Activated naive CD8-positive, alpha-beta T cell treated with anti-CD3 and anti-CD28 coated beads, Interleukin-2, amount 10 ng/mL, durations not matched to agents 7 days and 5 days (primary cell): ENCODE results near the gene FMNL3. TPM values are rescaled to one million over a fixed set of nuclear protein-coding genes. Genes with fewer than 3 reads are reported as not detected.
"Not testable (repeated sequence)": the region's sequence is repeated elsewhere in the genome, so short reads cannot be mapped to it uniquely, and the experiment has no call there.

Experiments used
- ATAC-seq: fragments of 150-1000 bp; cut with Tn5 transposase; one replicate; pipeline ENCODE4 v1.10.0; 2021; ENCODE audit warnings: low read depth, moderate library complexity
- POLR2A ChIA-PET: fragments of 350-600 bp; sonication (Branson Sonifier 250); formaldehyde crosslinking; loops from one replicate; lab custom pipeline; 2021; ENCODE audit warnings: antibody characterized with exemption; lab: Charles Lee
- DNase-seq: peaks from one replicate; pipeline ENCODE4 v3.0.0; 2021
- H3K27ac Mint-ChIP-seq: one replicate; pipeline ENCODE4 v1.8.0; 2022; ENCODE audit warnings: mild to moderate bottlenecking, mixed read lengths
- H3K27me3 Mint-ChIP-seq: one replicate; pipeline ENCODE4 v1.8.0; 2022; ENCODE audit warnings: mild to moderate bottlenecking, moderate library complexity, mixed read lengths
- H3K36me3 Mint-ChIP-seq: one replicate; pipeline ENCODE4 v1.8.0; 2021; ENCODE audit warnings: mild to moderate bottlenecking, mixed read lengths
- H3K4me1 Mint-ChIP-seq: one replicate; pipeline ENCODE4 v1.8.0; 2021; ENCODE audit warnings: mixed read lengths
- H3K4me3 Mint-ChIP-seq: one replicate; pipeline ENCODE4 v1.8.0; 2022; ENCODE audit warnings: mild to moderate bottlenecking, moderate library complexity, mixed read lengths
- H3K9me3 Mint-ChIP-seq: one replicate; pipeline ENCODE4 v1.8.0; 2021; ENCODE audit warnings: mixed read lengths
- total RNA-seq, 2 experiments: library from RNA; stranded (reverse); gene quantifications; one replicate each; pipeline ENCODE4 v1.2.3, GENCODE V29; 2021

FMNL3 gene
- total RNA-seq, 2 experiments from 2014 or later = 43.5 to 43.8 TPM

DNA sequence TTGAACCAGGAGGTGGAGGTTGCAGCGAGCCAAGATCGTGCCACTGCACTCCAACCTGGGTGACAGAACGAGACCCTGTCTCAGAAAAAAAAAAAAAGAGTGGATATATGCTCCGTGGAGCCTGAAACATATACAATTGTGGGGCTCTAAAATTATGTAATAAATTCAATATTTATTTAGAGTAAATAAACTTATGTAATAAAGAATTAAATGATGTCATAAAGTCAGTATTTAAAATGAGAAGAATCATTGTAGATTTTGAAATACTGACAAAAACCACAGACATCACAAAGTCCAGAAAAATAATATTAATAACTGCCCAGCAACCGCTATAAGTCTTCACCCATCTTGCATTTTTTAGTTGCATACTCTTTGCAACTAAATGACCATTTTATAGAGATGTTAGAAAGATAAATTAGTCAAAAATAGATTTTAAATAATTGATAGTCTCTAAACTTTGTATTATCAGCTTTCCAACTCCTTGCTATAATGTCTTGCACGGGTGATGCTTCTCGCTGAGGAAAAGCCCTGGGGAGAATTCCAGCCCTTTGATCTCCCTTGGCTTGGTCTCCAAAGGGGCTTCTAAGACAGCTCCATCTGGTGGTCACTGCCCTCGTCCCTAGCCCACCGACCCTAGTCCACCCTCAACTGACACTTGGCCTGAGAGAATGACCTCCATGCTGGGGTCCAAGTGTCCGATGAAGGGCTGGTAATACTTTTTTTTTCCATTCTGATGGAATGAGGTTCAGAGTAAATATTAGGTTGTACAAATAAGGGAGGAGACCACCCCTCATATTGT, 26.2 kb upstream of the FMNL3 start:
- POLR2A ChIA-PET = interaction anchor here (0.6 kb wide), 1 partner anchor 18 kb away, joined by 4 read pairs; no protein-coding TSS in a partner anchor
- DNase-seq (no peak), ATAC-seq (no peak)
- Mint-ChIP-seq H3K4me1 (peaks cover 3% of the 10 kb centered on the region), H3K27me3 (peaks cover 4% of the 10 kb centered on the region), H3K9me3 (peaks cover 4% of the 10 kb centered on the region), H3K36me3 (peaks cover 2% of the 10 kb centered on the region), H3K27ac (no peak overlapping the region), H3K4me3 (no peak overlapping the region)

DNA sequence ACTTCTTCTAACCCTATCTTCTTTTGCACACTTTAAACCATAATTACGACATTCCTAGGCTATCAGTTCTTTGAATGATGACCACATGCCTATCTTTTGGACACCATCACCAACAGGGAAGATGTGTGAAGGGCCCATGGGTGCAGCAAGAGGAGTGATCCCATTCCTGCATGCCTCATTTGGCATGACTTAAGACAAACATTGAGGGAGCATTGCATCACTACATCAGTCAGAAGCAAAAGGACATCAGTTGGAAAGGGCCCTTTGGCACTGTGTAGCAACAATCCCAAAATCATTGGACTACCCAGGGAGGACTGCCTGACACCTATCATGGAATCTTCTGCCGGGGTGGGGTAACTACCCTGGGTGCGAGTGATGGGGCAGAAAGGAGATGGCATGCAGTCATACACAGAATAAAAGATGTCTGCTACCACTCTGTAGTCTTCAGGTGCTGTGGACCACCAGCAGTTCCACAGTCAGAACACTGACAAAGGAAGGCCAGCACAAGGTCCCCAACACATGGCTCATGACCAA, 23.4 kb upstream of the FMNL3 start:
- DNase-seq (no peak), ATAC-seq (no peak)
- Mint-ChIP-seq H3K36me3 (peaks cover 2% of the 10 kb centered on the region), H3K4me1 (peaks cover 3% of the 10 kb centered on the region), H3K27me3 (peaks cover 11% of the 10 kb centered on the region), H3K9me3 (peaks cover 6% of the 10 kb centered on the region), H3K4me3 (no peak overlapping the region), H3K27ac (no peak overlapping the region)
- POLR2A ChIA-PET = no interaction called here

DNA sequence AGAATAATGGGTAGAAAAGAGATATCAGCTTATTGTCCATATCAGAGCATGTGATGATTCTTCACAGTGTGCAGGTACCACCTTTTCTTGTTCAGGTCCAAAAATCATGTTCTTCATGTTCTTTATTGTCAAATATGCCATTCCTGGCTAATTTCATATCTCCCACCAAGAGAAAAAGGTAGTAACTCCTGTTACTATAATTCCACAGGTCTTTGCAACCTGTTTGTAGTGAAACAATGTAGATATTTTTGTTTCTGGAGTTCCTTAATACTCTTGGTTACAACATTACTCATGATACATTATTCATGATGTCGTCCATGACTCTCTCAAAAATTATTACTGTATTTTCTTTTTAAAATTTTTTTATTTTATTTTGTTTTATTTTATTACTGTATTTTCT, 22.8 kb upstream of the FMNL3 start:
- Mint-ChIP-seq H3K27me3 (peaks cover 13% of the 10 kb centered on the region), H3K4me1 (peaks cover 3% of the 10 kb centered on the region), H3K4me3 (no peak overlapping the region), H3K27ac (no peak overlapping the region), H3K9me3 (peaks cover 3% of the 10 kb centered on the region), H3K36me3 (peaks cover 2% of the 10 kb centered on the region)
- ATAC-seq (no peak), DNase-seq (no peak)
- POLR2A ChIA-PET = no interaction called here

DNA sequence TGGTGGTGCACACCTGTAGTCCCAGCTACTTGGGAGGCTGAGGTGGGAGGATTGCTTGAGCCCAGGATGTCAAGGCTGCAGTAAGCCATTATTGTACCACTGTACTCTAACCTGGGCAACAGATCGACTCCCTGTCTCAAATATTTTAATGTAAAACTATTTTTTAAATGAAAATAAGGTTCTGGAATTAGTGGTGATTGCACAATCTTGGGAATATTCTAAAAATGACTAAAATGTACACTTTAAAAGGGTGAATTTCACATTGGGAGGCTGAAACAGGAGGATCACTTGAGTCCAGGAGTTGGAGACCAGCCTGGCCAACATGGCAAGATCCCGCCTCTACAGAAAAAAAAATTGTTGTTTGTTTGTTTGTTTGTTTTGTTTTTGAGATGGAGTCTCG, 21.2 kb upstream of the FMNL3 start:
- peaks cover 18% of the 10 kb centered on the region for H3K27me3 Mint-ChIP-seq
- DNase-seq = no peak
- no peak overlapping the region for H3K4me3 Mint-ChIP-seq
- ATAC-seq = no peak
- peaks cover 1% of the 10 kb centered on the region for H3K9me3 Mint-ChIP-seq
- no peaks in the 10 kb centered on the region for H3K36me3 Mint-ChIP-seq
- POLR2A ChIA-PET = no interaction called here
- no peak overlapping the region for H3K27ac Mint-ChIP-seq
- H3K4me1 Mint-ChIP-seq = no peaks in the 10 kb centered on the region

DNA sequence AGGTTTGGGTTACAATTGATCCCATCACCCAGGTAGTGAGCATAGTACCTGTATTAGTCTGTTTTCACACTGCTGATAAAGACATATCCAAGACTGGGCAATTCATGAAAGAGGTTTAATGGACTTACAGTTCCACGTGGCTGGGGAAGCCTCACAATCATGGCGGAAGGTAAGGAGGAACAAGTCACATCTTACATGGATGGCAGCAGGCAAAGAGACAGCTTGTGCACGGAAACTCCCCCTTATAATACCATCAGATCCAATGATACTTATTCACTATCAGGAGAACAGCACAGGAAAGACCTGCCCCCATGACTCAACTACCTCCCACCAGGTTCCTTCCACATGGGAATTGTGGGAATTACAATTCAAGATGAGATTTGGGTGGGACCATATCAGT, 14.2 kb upstream of the FMNL3 start:
- POLR2A ChIA-PET, ATAC-seq, H3K4me3 Mint-ChIP-seq, DNase-seq, H3K36me3 Mint-ChIP-seq, H3K9me3 Mint-ChIP-seq, H3K4me1 Mint-ChIP-seq, H3K27ac Mint-ChIP-seq: not testable (repeated sequence)
- peaks cover 30% of the 10 kb centered on the region for H3K27me3 Mint-ChIP-seq

DNA sequence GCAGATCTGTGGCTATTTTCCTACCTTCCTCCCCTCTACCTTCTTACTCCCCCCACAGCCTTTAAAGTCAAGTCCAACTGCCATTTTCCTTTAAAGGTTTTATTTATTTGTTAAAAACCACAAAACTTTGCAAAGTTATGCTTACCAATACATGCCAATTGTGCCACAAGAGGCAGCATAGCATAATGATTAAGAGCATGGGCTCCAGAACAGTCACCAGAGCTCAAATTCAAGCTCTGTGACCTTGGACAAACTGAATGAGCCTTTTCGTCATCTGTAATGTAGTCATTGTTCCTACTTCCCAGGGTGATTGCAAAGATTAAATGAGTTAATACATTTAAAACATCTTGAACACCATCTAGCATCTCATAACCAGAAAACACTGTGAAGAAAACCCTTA, 13.0 kb upstream of the FMNL3 start:
- Mint-ChIP-seq H3K27ac (no peak overlapping the region), H3K4me1 (peaks cover 2% of the 10 kb centered on the region), H3K27me3 (peaks cover 31% of the 10 kb centered on the region), H3K36me3 (no peaks in the 10 kb centered on the region), H3K9me3 (no peaks in the 10 kb centered on the region), H3K4me3 (no peak overlapping the region)
- POLR2A ChIA-PET = no interaction called here
- DNase-seq = no peak
- ATAC-seq = no peak

DNA sequence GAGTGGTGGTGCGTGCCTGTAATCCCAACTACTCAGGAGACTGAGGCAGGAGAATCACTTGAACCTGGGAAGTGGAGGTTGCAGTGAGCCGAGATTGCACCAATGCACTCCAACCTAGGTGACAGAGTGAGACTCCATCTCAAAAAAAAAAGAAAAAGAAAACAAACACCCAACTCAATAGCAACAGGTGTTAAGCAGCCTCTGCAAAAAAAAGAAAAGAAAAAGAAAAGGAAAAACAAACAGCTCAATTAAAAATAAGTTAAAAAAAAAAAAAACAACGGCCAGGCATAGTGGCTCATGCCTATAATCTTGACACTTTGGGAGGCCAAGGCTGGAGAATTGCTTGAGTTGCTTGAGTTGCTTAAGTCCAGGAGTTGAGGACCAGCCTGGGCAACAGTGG, 10.6 kb upstream of the FMNL3 start:
- DNase-seq, ATAC-seq, H3K36me3 Mint-ChIP-seq, H3K27ac Mint-ChIP-seq, H3K9me3 Mint-ChIP-seq, H3K4me3 Mint-ChIP-seq, H3K4me1 Mint-ChIP-seq: not testable (repeated sequence)
- peaks cover 26% of the 10 kb centered on the region for H3K27me3 Mint-ChIP-seq
- POLR2A ChIA-PET = interaction anchor here (1.2 kb wide), 1 partner anchor 11 kb away, joined by 3 read pairs; the partner anchor contains the start of gene FMNL3

DNA sequence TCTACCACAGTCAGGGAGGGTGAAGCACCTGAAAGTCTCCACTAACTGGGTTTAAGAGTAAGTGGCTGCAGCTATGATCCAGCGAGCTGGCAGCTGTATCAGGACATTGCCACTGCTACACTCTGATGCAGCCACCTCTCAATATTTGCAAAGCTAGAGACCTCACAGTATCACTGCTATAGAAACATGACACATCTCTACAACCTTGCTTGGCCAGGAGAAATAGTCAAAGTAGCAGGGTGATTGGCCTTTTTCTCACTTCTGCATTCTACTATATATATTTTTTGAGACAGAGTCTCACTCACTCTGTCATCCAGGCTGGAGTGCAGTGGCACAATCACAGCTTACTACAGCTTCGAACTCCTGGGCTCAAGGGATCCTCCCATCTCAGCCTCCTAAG, 9.3 kb upstream of the FMNL3 start:
- Mint-ChIP-seq H3K9me3 (no peaks in the 10 kb centered on the region), H3K27ac (no peak overlapping the region), H3K4me1 (peaks cover 2% of the 10 kb centered on the region), H3K4me3 (no peak overlapping the region), H3K36me3 (no peaks in the 10 kb centered on the region), H3K27me3 (peaks cover 37% of the 10 kb centered on the region)
- ATAC-seq (no peak), DNase-seq (no peak)
- POLR2A ChIA-PET = no interaction called here

DNA sequence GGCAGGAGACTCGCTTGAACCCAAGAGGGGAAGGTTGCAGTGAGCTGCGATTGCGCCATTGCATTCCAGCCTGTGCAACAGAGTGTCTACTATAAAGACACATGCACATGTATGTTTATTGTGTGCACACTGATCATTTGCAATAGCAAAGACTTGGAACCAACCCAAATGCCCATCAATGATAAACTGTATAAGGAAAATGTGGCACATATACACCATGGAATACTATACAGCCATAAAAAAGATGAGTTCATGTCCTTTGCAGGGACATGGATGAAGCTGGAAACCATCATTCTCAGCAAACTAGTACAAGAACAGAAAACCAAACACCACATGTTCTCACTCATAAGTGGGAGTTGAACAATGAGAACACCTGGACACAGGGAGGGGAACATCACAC, 6.7 kb upstream of the FMNL3 start:
- ATAC-seq, H3K4me3 Mint-ChIP-seq, H3K9me3 Mint-ChIP-seq, DNase-seq, H3K4me1 Mint-ChIP-seq, POLR2A ChIA-PET, H3K27ac Mint-ChIP-seq, H3K36me3 Mint-ChIP-seq: not testable (repeated sequence)
- peaks cover 40% of the 10 kb centered on the region for H3K27me3 Mint-ChIP-seq

DNA sequence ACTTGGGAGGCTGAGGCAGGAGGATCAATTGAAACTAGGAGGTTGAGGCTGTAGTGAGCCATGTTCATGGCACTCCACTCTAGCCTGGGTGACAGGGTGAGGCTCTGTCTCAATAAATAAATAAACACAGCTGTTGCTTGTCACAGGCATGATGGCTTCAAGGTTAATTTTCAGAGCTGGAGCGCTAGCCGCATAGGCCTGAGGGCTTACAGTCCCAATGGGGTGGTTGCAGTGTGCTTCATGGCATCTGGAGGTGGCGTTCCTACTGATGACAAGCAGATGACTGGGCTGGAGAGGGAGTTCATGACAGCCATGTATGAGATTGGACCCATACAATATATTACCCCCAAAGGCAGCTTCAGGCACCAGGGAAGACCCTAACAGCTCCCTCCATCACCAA, 1.6 kb upstream of the FMNL3 start:
- ATAC-seq = no peak
- POLR2A ChIA-PET = no interaction called here
- H3K4me1 Mint-ChIP-seq = peaks cover 24% of the 10 kb centered on the region
- H3K36me3 Mint-ChIP-seq = peaks cover 1% of the 10 kb centered on the region
- H3K4me3 Mint-ChIP-seq = no peak overlapping the region
- H3K9me3 Mint-ChIP-seq = no peaks in the 10 kb centered on the region
- DNase-seq = no peak
- peaks cover 26% of the 10 kb centered on the region for H3K27me3 Mint-ChIP-seq
- H3K27ac Mint-ChIP-seq = no peak overlapping the region

DNA sequence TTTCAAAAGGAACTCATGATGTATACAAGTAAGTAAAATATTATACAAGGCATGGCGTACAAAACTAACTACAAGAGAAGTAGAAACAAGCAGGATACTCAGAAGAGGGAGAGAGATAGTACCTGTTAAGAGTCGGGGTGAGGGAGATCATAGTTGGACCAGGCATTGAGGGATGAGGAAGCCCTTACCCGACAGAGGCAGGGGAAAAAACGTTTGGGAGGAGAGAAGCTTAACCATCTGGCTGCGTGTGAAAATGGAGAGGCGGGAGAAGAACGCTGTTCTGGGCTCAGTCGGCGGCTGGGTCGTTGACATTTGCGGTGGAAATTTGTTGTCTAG, 575 bp upstream of the FMNL3 start:
- DNase-seq (no peak), ATAC-seq (no peak)
- peaks cover 34% of the 10 kb centered on the region for H3K4me1 Mint-ChIP-seq
- H3K4me3 Mint-ChIP-seq = peak overlapping the region; percentile 76
- peak overlapping the region; percentile 83 for H3K27ac Mint-ChIP-seq
- POLR2A ChIA-PET = interaction anchor here (2.1 kb wide), 1 partner anchor 74 kb away, joined by 5 read pairs; no protein-coding TSS in a partner anchor
- no peaks in the 10 kb centered on the region for H3K9me3 Mint-ChIP-seq
- peaks cover 1% of the 10 kb centered on the region for H3K36me3 Mint-ChIP-seq
- peaks cover 25% of the 10 kb centered on the region for H3K27me3 Mint-ChIP-seq

DNA sequence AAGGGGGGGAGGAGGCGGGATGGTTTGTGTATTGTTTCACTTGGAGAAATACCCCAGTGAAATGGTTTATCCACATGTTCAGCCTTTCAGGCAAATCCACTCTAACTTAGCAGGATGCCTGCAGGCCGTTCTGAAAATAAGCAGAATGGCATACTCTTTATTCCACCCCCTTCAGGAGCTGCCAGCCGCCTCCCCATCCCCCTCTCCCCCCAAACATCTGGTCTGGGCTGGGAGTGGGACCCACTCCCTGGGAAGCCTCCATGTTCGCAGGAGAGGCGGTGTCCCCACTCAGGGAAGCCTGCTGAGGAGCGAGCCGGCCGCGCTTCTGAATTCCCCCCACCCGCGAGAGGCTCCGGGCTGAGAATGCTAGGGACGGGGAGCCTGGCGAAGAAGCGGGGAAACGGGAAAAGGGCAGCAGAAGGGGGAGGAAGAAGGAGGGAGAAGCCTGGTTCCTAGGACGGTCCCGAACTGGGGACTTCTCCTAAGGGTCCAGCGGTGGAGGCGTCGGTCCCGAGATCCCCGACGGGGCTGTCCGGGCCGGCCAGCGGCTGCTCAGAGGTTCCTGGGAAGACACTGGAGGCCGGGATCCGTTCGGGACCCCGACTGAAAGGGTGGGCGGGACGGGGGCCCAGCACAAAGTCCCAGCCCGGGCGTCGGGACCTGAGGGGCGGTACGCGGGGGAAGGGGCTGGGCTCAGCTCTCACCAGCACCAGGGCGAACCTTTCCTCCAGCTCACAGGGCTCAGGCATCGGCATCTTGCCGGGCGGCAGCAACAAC, 666 bp downstream of the FMNL3 start:
- peak; percentile 25 for ATAC-seq
- H3K9me3 Mint-ChIP-seq = no peaks in the 10 kb centered on the region
- H3K27ac Mint-ChIP-seq = peak overlapping the region; percentile 91
- peaks cover 3% of the 10 kb centered on the region for H3K36me3 Mint-ChIP-seq
- H3K27me3 Mint-ChIP-seq = peaks cover 14% of the 10 kb centered on the region
- peaks cover 39% of the 10 kb centered on the region for H3K4me1 Mint-ChIP-seq
- peak; percentile 54 for DNase-seq
- H3K4me3 Mint-ChIP-seq = peak overlapping the region; percentile 97
- POLR2A ChIA-PET = interaction anchor here (0.6 to 3.9 kb wide), 16 partner anchors 11 to 83 kb away, joined by 3 to 19 read pairs (median 5); partner anchors contain the start of gene PRPF40B

DNA sequence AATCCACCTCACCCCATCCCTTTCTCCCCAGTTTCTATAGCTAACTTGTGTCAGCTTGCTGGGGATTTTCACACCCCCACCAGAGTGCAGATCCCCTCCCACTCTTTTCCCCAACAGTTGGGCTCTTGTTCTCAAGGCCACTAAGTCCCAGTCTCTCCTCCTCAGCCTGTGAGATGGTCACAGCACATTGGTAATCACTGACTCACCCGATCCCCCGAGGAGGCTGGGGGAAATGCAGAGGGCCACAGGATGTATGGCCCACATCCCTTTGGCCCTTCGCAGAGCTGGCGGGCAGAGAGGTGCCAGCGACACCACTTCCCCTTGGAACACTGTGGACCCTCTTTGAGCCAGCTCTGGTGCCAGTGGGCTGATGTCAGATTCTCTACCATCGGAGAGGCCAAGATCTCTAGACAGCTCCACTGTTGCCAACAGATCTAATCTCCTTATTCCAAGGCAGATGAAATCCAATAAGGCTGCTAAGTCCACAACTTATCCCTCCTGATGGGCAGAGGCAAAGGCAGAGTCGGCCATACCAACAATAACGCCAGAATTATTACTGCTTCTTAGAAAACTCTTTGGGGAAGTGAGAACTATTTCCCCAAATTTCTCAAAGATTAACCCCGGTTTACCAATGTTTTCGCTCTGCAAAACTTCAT, 1.6 kb downstream of the FMNL3 start:
- Mint-ChIP-seq H3K4me3 (peak overlapping the region; percentile 97), H3K36me3 (peaks cover 3% of the 10 kb centered on the region), H3K27me3 (peaks cover 10% of the 10 kb centered on the region), H3K9me3 (no peaks in the 10 kb centered on the region), H3K27ac (peak overlapping the region; percentile 91), H3K4me1 (peaks cover 39% of the 10 kb centered on the region)
- DNase-seq = peak; percentile 36
- POLR2A ChIA-PET = interaction anchor here (1.1 to 3.9 kb wide), 8 partner anchors 26 to 82 kb away, joined by 3 to 19 read pairs (median 6); partner anchors contain the start of gene PRPF40B
- ATAC-seq = no peak
